Astrocyte (in vitro differentiated cells and primary cell): ENCODE measurements around the gene SLCO4A1.

Experiments used
- CTCF ChIP-seq: IDR thresholded peaks from 2 replicates; pipeline ENCODE4 v1.5.1; 2011; ENCODE audit warnings: low read depth, mild to moderate bottlenecking, inconsistent platforms, low read length, moderate library complexity; ENCODE audit not compliant: insufficient read depth
- EZH2 ChIP-seq: IDR thresholded peaks from 2 replicates; pipeline ENCODE4 v1.6.1; 2012; ENCODE audit warnings: mild to moderate bottlenecking, low read length, inconsistent platforms; ENCODE audit not compliant: insufficient read depth

GRCh38 chr20:62601714-62602113, 40.6 kb upstream of the SLCO4A1 start:
- no peak for TF ChIP-seq CTCF
- TF ChIP-seq EZH2, result no peak
